Activated CD8-positive, alpha-beta T cell treated with anti-CD3 and anti-CD28 coated beads for 36 hours (primary cell): ENCODE data around the gene ADSL. TPM values are rescaled to one million over a fixed set of nuclear protein-coding genes. Genes with fewer than 3 reads are reported as not detected.

Experiments used
- ATAC-seq: fragments of 200-7000 bp; cut with Tn5 transposase; one replicate; pipeline ENCODE4 v1.10.0; 2021; ENCODE audit warnings: mild to moderate bottlenecking, moderate library complexity
- CTCF ChIA-PET: fragments of 350-600 bp; sonication (Branson Sonifier 250); formaldehyde crosslinking; loops from one replicate; lab custom pipeline; 2021; ENCODE audit warnings: antibody characterized with exemption; lab: Charles Lee
- POLR2A ChIA-PET: fragments of 350-600 bp; sonication (Branson Sonifier 250); formaldehyde crosslinking; loops from one replicate; lab custom pipeline; 2021; ENCODE audit warnings: antibody characterized with exemption; lab: Charles Lee
- DNase-seq: peaks from one replicate; pipeline ENCODE4 v3.0.0-alpha.2; 2020
- H3K27ac Mint-ChIP-seq: one replicate; pipeline ENCODE4 v1.8.0; 2021; ENCODE audit warnings: mild to moderate bottlenecking, mixed read lengths
- H3K27me3 Mint-ChIP-seq: one replicate; pipeline ENCODE4 v1.8.0; 2021; ENCODE audit warnings: mixed read lengths
- H3K36me3 Mint-ChIP-seq: one replicate; pipeline ENCODE4 v1.8.0; 2021; ENCODE audit warnings: low read depth, mixed read lengths
- H3K4me1 Mint-ChIP-seq: one replicate; pipeline ENCODE4 v1.8.0; 2021; ENCODE audit warnings: low read depth, mixed read lengths
- H3K4me3 Mint-ChIP-seq: one replicate; pipeline ENCODE4 v1.8.0; 2021; ENCODE audit warnings: mild to moderate bottlenecking, moderate library complexity, mixed read lengths
- H3K9me3 Mint-ChIP-seq: one replicate; pipeline ENCODE4 v1.8.0; 2021; ENCODE audit warnings: mixed read lengths
- CTCF ChIP-seq: fragments of 200-600 bp; IDR thresholded peaks from one replicate; pipeline ENCODE4 v1.8.0; 2022; ENCODE audit warnings: antibody characterized with exemption, mild to moderate bottlenecking
- intact Hi-C: fragments of 100-400 bp; cut with micrococcal nuclease; formaldehyde crosslinking; loops from one replicate; pipeline ENCODE4 v1.10.0; 2022
- total RNA-seq, 2 experiments: library from RNA; stranded (reverse); gene quantifications; one replicate each; pipeline ENCODE4 v1.2.3, GENCODE V29; 2021

The ADSL gene
- total RNA-seq, 2 experiments from 2014 or later, result 160 to 169 TPM

DNA sequence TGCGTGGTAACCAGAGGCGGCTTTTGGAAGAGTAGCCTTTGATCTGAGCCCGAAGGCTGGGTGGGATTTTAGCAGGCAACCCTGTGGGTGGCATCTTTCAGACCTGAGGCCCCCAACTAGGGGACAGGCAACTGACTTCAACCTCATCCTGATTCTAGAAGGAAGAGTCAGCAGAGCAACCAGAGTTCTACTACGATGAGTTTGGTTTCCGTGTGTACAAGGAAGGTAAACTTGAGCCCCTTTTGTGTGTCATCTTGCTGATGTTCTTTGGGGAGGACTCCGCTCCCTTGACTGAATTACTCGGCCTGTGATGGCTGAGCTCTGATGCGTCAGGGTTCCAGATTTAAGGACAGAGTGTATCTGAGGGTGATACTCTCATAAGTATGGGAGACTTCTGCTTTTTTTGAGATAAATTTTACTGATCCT is 55.7 kb downstream of the ADSL start:
- TF ChIP-seq CTCF, result no peak
- ChIA-PET POLR2A (interaction anchor here (1.0 kb wide), 1 partner anchor 8 kb away, joined by 3 read pairs; no protein-coding TSS in a partner anchor), CTCF (interaction anchor here (0.7 to 0.9 kb wide), 2 partner anchors 14 to 35 kb away, joined by 3 to 4 read pairs; no protein-coding TSS in a partner anchor)
- H3K36me3 Mint-ChIP-seq, result peaks cover 37% of the 10 kb centered on the region
- no peaks in the 10 kb centered on the region for H3K27me3 Mint-ChIP-seq
- peak; percentile 61 for DNase-seq
- peak overlapping the region; percentile 95 for H3K27ac Mint-ChIP-seq
- H3K4me1 Mint-ChIP-seq, result peaks cover 61% of the 10 kb centered on the region
- peak overlapping the region; percentile 55 for H3K4me3 Mint-ChIP-seq
- intact Hi-C loops, result no loop called here
- H3K9me3 Mint-ChIP-seq, result no peaks in the 10 kb centered on the region
- ATAC-seq, result peak; percentile 69

- Mint-ChIP-seq H3K27ac (peak overlapping the region; percentile 95), H3K9me3 (no peaks in the 10 kb centered on the region), H3K4me1 (peaks cover 54% of the 10 kb centered on the region), H3K4me3 (no peak overlapping the region), H3K27me3 (no peaks in the 10 kb centered on the region), H3K36me3 (peaks cover 36% of the 10 kb centered on the region)
- DNase-seq (no peak), ATAC-seq (no peak)
- POLR2A ChIA-PET, result no interaction called here
- TF ChIP-seq CTCF, result no peak
- CTCF ChIA-PET, result interaction anchor here (0.7 kb wide), 1 partner anchor 34 kb away, joined by 4 read pairs; no protein-coding TSS in a partner anchor
- intact Hi-C loops, result no loop called here
Measured at GRCh38 chr22:40403141-40403540, 56.8 kb downstream of the ADSL start.

DNA sequence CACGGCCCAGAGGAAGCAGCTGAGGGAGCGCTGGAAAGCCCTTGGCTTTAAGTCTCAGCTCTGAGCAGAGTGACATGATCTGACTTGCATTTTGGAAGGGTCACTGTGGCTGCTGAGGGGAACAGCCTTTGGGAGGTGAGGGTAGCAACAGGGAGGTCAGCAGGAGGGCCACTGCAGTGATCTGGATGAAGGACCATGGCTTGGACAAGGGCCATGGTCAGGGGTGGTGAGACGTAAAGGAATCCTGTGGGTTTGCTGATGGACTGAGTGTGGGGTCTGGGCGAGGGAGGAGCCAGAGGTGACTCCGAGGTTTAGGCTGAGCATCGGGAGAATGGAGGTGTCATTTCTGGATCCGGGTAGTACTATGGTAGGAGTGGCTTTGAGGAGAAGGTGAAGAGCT is 57.4 kb downstream of the ADSL start:
- no peak overlapping the region for H3K4me3 Mint-ChIP-seq
- ATAC-seq (no peak), DNase-seq (no peak)
- ChIA-PET CTCF (interaction anchor here (0.6 to 1.4 kb wide), 3 partner anchors 9 to 33 kb away, joined by 3 to 4 read pairs (median 3); no protein-coding TSS in a partner anchor), POLR2A (interaction anchor here (1.2 kb wide), 1 partner anchor 19 kb away, joined by 3 read pairs; no protein-coding TSS in a partner anchor)
- intact Hi-C loops, result no loop called here
- peaks cover 49% of the 10 kb centered on the region for H3K4me1 Mint-ChIP-seq
- H3K36me3 Mint-ChIP-seq, result peaks cover 36% of the 10 kb centered on the region
- no peak for TF ChIP-seq CTCF
- H3K27me3 Mint-ChIP-seq, result no peaks in the 10 kb centered on the region
- no peaks in the 10 kb centered on the region for H3K9me3 Mint-ChIP-seq
- H3K27ac Mint-ChIP-seq, result peak overlapping the region; percentile 51

DNA sequence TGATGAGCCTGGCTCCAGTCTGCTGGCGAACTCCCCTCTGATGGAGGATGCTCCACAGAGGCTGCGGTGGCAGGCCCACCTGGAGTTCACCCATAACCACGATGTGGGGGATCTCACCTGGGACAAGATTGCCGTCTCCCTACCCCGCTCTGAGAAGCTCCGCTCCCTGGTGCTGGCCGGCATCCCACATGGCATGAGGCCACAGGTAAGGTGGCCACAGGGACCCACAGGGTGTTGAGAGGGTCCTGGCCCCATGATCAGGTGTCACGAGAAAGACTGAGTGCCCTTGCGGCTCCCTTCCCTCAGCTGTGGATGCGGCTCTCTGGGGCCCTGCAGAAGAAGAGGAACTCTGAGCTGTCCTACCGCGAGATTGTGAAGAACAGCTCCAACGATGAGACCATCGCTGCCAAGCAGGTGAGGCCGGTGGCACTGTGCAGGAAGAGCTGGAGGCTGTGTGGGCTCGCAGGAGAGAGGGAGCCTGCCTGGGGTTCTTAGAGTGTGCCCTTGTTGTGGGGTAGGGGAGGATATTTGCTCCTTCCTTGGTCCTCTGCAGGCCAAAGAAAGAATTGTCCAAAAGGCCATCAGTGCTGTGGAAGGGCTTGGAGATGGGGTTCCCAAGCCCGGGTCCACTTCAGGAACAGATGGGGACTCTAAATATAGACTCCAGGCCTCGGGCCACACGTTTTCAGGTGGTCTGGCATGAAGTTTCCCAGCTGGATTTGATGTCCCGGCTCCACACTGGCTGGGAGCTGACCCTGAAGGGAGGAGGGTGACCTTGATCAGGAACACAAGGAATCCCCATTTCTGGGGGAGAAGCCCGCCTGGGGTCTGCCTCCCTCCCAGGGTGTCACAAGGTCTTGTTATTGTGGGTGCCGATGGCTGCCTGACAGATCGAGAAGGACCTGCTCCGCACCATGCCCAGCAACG is 58.2 kb downstream of the ADSL start:
- H3K4me1 Mint-ChIP-seq, result peaks cover 43% of the 10 kb centered on the region
- H3K36me3 Mint-ChIP-seq, result peaks cover 32% of the 10 kb centered on the region
- intact Hi-C loops, result no loop called here
- ChIA-PET POLR2A (interaction anchor here (1.0 to 3.5 kb wide), 4 partner anchors 12 to 115 kb away, joined by 3 to 21 read pairs (median 4); no protein-coding TSS in a partner anchor), CTCF (interaction anchor here (1.4 kb wide), 1 partner anchor 27 kb away, joined by 3 read pairs; no protein-coding TSS in a partner anchor)
- no peaks in the 10 kb centered on the region for H3K27me3 Mint-ChIP-seq
- no peak overlapping the region for H3K4me3 Mint-ChIP-seq
- DNase-seq (no peak), ATAC-seq (no peak)
- H3K9me3 Mint-ChIP-seq, result no peaks in the 10 kb centered on the region
- TF ChIP-seq CTCF, result no peak
- no peak overlapping the region for H3K27ac Mint-ChIP-seq
